GM12891 (cell line): ENCODE measurements around the gene ITPKA.

Experiments
- POLR2A ChIP-seq: IDR thresholded peaks from 2 replicates; pipeline ENCODE4 v1.6.1; 2011; ENCODE audit warnings: low read depth, low read length, control low read depth
- POLR2AphosphoS5 ChIP-seq: IDR thresholded peaks from 2 replicates; pipeline ENCODE4 v1.6.1; 2011; ENCODE audit warnings: low read depth, low read length, control low read depth
- POU2F2 ChIP-seq: IDR thresholded peaks from 2 replicates; pipeline ENCODE4 v1.6.1; 2011; ENCODE audit warnings: low read depth, mild to moderate bottlenecking, control low read depth, low read length, moderate library complexity
- SPI1 ChIP-seq: IDR thresholded peaks from 2 replicates; pipeline ENCODE4 v1.6.1; 2011; ENCODE audit warnings: low read depth, low read length, control low read depth

GRCh38 chr15:41544650-41545015 lies 51.0 kb downstream of the ITPKA start:
- TF ChIP-seq SPI1 = no peak
- no peak for TF ChIP-seq POLR2A
- no peak for TF ChIP-seq POLR2AphosphoS5
- TF ChIP-seq POU2F2 = no peak
